Parathyroid adenoma (tissue), 2 donors: ENCODE measurements around the gene MIA2.
"Not testable (repeated sequence)": the region's sequence is repeated elsewhere in the genome, so short reads cannot be mapped to it uniquely, and the experiment has no call there.

Source experiments
- H2AFZ ChIP-seq: fragments of 300-600 bp; sonication (generic); one replicate; pipeline ENCODE4 v1.7.0; 2017; ENCODE audit warnings: antibody characterized with exemption, mild to moderate bottlenecking
- H3K27ac ChIP-seq: fragments of 300-600 bp; sonication (generic); one replicate; pipeline ENCODE4 v1.7.0; 2017
- H3K27me3 ChIP-seq: fragments of 300-600 bp; sonication (generic); one replicate; pipeline ENCODE4 v1.7.0; 2017; ENCODE audit warnings: low read length; ENCODE audit not compliant: control insufficient read depth, insufficient read depth
- H3K36me3 ChIP-seq: fragments of 300-600 bp; sonication (generic); one replicate; pipeline ENCODE4 v1.7.0; 2017; ENCODE audit warnings: low read length; ENCODE audit not compliant: control insufficient read depth, insufficient read depth
- H3K4me1 ChIP-seq: fragments of 300-600 bp; sonication (generic); one replicate; pipeline ENCODE4 v1.7.0; 2017; ENCODE audit warnings: control low read depth
- H3K4me2 ChIP-seq: fragments of 300-600 bp; sonication (generic); one replicate; pipeline ENCODE4 v1.7.0; 2017; ENCODE audit warnings: low read length
- H3K4me3 ChIP-seq: fragments of 300-600 bp; sonication (generic); one replicate; pipeline ENCODE4 v1.7.0; 2017; ENCODE audit warnings: low read depth, low read length
- H3K79me2 ChIP-seq: fragments of 300-600 bp; sonication (generic); one replicate; pipeline ENCODE4 v1.7.0; 2017; ENCODE audit warnings: control low read depth
- H3K9ac ChIP-seq: fragments of 300-600 bp; sonication (generic); one replicate; pipeline ENCODE4 v1.7.0; 2017; ENCODE audit warnings: mild to moderate bottlenecking
- H3K9me3 ChIP-seq: fragments of 300-600 bp; sonication (generic); one replicate; pipeline ENCODE4 v1.7.0; 2017; ENCODE audit warnings: low read length; ENCODE audit not compliant: control insufficient read depth
- TF ChIP-seq, protein P1 (sequence below): fragments of 300-600 bp; sonication (generic); IDR thresholded peaks from one replicate; pipeline ENCODE4 v1.7.0; 2017; ENCODE audit warnings: antibody characterized with exemption, mild to moderate bottlenecking
- donor health status: primary hyperparathyroidism.

The MIA2 gene

DNA sequence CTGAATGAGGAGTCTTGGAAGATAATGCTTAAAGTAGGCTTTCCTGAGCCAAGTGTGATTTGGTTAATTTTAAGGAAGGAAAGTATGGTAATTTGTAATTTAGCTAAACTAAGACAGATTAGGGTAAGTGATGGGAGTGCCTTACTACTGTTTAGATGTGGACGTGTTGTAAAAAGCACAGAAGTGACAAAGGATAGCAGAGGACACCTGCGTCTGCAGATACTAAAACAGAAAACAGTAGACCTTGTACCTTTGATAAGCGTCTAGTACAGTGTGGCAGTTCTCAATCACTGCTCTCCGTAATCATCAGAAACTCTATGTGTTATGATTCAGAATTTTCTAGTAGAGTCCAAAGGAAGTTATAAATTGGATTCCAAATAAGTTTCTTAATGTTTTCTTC lies 58.0 kb downstream of the MIA2 start:
- H3K4me3 ChIP-seq: no peak overlapping the region
- H3K27me3 ChIP-seq: no peaks in the 10 kb centered on the region
- no peak overlapping the region for H3K9ac ChIP-seq
- peaks cover 10% of the 10 kb centered on the region for H3K79me2 ChIP-seq
- no peaks in the 10 kb centered on the region for H3K4me1 ChIP-seq
- H3K4me2 ChIP-seq: no peak overlapping the region
- no peaks in the 10 kb centered on the region for H3K36me3 ChIP-seq
- no peak overlapping the region for H2AFZ ChIP-seq
- H3K9me3 ChIP-seq: no peaks in the 10 kb centered on the region
- no peak overlapping the region for H3K27ac ChIP-seq
- TF ChIP-seq, protein P1, sequence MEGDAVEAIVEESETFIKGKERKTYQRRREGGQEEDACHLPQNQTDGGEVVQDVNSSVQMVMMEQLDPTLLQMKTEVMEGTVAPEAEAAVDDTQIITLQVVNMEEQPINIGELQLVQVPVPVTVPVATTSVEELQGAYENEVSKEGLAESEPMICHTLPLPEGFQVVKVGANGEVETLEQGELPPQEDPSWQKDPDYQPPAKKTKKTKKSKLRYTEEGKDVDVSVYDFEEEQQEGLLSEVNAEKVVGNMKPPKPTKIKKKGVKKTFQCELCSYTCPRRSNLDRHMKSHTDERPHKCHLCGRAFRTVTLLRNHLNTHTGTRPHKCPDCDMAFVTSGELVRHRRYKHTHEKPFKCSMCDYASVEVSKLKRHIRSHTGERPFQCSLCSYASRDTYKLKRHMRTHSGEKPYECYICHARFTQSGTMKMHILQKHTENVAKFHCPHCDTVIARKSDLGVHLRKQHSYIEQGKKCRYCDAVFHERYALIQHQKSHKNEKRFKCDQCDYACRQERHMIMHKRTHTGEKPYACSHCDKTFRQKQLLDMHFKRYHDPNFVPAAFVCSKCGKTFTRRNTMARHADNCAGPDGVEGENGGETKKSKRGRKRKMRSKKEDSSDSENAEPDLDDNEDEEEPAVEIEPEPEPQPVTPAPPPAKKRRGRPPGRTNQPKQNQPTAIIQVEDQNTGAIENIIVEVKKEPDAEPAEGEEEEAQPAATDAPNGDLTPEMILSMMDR: no peak

DNA sequence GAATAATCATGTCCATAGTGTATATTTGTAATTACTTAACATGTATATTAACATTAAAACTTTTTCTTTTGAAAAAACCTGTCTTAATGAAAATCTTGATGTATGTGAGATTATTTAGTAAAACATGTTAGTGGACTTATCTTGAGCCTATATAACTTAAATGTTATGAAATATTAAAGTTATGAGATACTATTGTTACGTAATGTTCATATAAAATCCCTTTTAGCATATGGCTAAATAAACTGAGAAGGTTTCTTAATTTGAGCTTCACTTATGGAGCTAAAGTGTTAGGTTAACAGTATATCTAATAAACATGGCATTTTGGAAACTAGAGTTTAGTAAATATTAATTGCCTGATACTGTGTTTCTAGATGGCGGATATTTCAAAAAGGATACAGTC lies 59.9 kb downstream of the MIA2 start:
- H3K36me3 ChIP-seq: no peaks in the 10 kb centered on the region

DNA sequence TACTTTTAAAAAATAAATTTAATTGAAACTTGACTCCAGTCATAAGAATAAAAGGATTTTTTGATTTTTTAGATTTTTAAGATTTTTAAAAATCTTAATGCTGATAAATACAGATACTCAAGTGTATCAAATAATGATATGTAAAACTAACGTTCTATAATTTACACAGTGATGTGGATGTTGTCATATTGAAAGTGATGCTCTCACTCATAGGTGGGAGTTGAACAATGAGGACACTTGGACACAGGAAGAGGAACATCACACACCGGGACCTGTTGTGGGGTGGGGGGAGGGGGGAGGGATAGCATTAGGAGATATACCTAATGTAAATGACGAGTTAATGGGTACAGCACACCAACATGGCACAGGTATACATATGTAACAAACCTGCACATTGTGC lies 66.7 kb downstream of the MIA2 start:
- H3K4me2 ChIP-seq, H3K79me2 ChIP-seq, H3K27ac ChIP-seq, H3K4me3 ChIP-seq, H3K9ac ChIP-seq, H3K36me3 ChIP-seq, H3K27me3 ChIP-seq, H3K4me1 ChIP-seq, H2AFZ ChIP-seq, H3K9me3 ChIP-seq: not testable (repeated sequence)

More for the DNA sequence above, 59.9 kb downstream of the MIA2 start:
- Histone ChIP-seq H3K4me1 (no peaks in the 10 kb centered on the region), H2AFZ (no peak overlapping the region), H3K4me3 (no peak overlapping the region), H3K9ac (no peak overlapping the region), H3K27ac (no peak overlapping the region), H3K4me2 (no peak overlapping the region), H3K9me3 (no peaks in the 10 kb centered on the region), H3K27me3 (no peaks in the 10 kb centered on the region), H3K79me2 (no peaks in the 10 kb centered on the region)
- TF ChIP-seq, protein P1: no peak

DNA sequence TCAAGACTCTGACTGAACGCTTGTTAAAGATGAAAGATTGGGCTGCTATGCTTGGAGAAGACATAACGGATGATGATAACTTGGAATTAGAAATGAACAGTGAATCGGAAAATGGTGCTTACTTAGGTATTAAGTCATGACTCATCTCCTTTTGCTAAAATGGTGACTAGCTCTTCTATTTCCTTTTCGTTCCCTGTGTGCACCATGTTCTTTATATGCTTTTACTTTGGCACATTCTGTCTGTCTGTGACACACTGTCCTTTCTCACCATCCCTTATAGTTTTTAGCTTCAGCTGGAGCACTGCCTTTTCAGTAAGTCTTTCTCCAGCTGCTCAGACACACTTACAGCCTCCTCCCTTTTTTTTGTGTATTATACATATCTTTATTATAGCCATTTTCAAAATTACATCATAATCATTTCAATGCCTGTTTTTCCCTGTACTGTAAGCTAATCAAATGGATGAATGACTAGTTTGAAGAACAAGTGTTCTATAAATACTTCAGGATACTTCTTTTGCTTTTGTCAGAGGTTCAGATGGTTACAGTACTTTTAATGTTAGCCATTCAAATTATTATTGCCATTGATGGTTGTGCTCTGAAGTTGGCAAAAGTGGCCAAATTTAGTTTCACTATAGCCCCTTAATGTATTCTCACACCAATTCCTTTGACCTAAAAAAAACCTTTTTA lies 68.6 kb downstream of the MIA2 start:
- Histone ChIP-seq H3K4me1 (no peaks in the 10 kb centered on the region), H3K36me3 (no peaks in the 10 kb centered on the region), H3K9me3 (no peaks in the 10 kb centered on the region), H3K79me2 (no peaks in the 10 kb centered on the region), H3K4me2 (no peak overlapping the region), H3K27me3 (no peaks in the 10 kb centered on the region), H2AFZ (no peak overlapping the region), H3K27ac (no peak overlapping the region), H3K9ac (no peak overlapping the region), H3K4me3 (no peak overlapping the region)
- TF ChIP-seq, protein P1: no peak

DNA sequence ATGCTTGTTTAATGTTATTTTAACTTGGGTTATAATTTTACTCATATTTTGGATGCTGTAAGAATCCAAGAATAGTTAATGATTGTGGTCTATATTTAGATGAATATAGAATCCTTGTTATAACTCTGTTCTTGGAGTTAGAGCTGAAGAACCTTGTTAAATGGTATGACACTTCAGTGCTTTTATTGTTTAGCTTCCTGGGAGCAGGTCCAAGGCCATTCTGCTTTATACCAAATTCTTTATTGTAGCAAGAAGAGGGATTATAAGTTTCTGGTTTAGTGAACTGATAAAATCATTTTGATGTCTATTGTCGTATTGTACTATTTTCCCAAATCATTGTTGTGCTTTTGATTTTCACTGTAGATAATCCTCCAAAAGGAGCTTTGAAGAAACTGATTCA lies 69.4 kb downstream of the MIA2 start:
- H3K27me3 ChIP-seq: no peaks in the 10 kb centered on the region
- H3K4me2 ChIP-seq: no peak overlapping the region
- H3K4me1 ChIP-seq: no peaks in the 10 kb centered on the region
- H3K9ac ChIP-seq: no peak overlapping the region
- TF ChIP-seq, protein P1: no peak
- no peak overlapping the region for H3K27ac ChIP-seq
- no peaks in the 10 kb centered on the region for H3K36me3 ChIP-seq
- H3K9me3 ChIP-seq: no peaks in the 10 kb centered on the region
- no peak overlapping the region for H3K4me3 ChIP-seq
- H3K79me2 ChIP-seq: no peaks in the 10 kb centered on the region
- no peak overlapping the region for H2AFZ ChIP-seq
